GM12878 (cell line): ENCODE results near the gene SPATA12.

Source experiments
- CREM ChIP-seq: IDR thresholded peaks from 2 replicates; pipeline ENCODE4 v1.6.1; 2014; ENCODE audit warnings: antibody characterized with exemption, low read depth
- CTCF ChIP-seq, 3 experiments: IDR thresholded peaks in 2 of 3; conservative IDR thresholded peaks in 1 of 3; 2 replicates each; pipeline ENCODE4 v1.5.1; 2011; ENCODE audit warnings: low read depth in 3 of 3, low read length in 3 of 3, mild to moderate bottlenecking in 3 of 3, control low read depth in 2 of 3, moderate library complexity in 2 of 3, inconsistent platforms in 1 of 3, mixed read lengths in 1 of 3; ENCODE audit not compliant: control insufficient read depth in 2 of 3, insufficient read depth in 1 of 3; ENCODE audit errors: extremely low read depth in 1 of 3
- EP300 ChIP-seq, 2 experiments: fragments of 150-350 bp in 1 of 2; IDR thresholded peaks; 2 replicates each; pipeline ENCODE4 v1.6.1; 2011 to 2012; ENCODE audit warnings: low read depth in 2 of 2, low read length in 2 of 2, borderline replicate concordance in 1 of 2, improper control_type of control experiment in 1 of 2, inconsistent platforms in 1 of 2; ENCODE audit not compliant: control insufficient read depth in 1 of 2
- IRF3 ChIP-seq: fragments of 450-650 bp; IDR thresholded peaks from 2 replicates; pipeline ENCODE4 v1.6.1; 2014; ENCODE audit warnings: mild to moderate bottlenecking
- MXI1 ChIP-seq: fragments of 150-350 bp; IDR thresholded peaks from 2 replicates; pipeline ENCODE4 v1.6.1; 2011; ENCODE audit warnings: low read depth, mild to moderate bottlenecking, inconsistent platforms, low read length, improper control_type of control experiment
- NR2C2 ChIP-seq: IDR thresholded peaks from 2 replicates; pipeline ENCODE4 v1.6.1; 2011; ENCODE audit warnings: borderline replicate concordance, low read depth; ENCODE audit not compliant: control insufficient read depth, insufficient read length
- STAT1 ChIP-seq: fragments of 450-650 bp; conservative IDR thresholded peaks from 2 replicates; pipeline ENCODE4 v1.6.1; 2014; ENCODE audit warnings: antibody characterized with exemption, mild to moderate bottlenecking

- TF ChIP-seq MXI1 (no peak), IRF3 (no peak), CTCF (IDR thresholded peaks at IDR 0.05 in 2 of 3, conservative IDR thresholded peaks at IDR 0.05 in 1 of 3; ENCODE audit: control insufficient read depth in 2 of 3, extremely low read depth in 1 of 3, insufficient read depth in 1 of 3, low read depth in 3 of 3, low read length in 3 of 3) (no peak), STAT1 (no peak), CREM (no peak), EP300 (IDR thresholded peaks at IDR 0.05; ENCODE audit: borderline replicate concordance in 1 of 2, control insufficient read depth in 1 of 2, low read depth in 2 of 2, low read length in 2 of 2) (no peak), NR2C2 (no peak)
Measured at GRCh38 chr3:57080171-57080570, 19.7 kb downstream of the SPATA12 start.
